ENCODE measurements around the gene FOXP4.

- TF ChIP-seq POLR2AphosphoS5 (IDR thresholded peaks at IDR 0.05; ENCODE audit: low read depth, low read length) (no peak), POLR2A (IDR thresholded peaks at IDR 0.05; ENCODE audit: low read depth, low read length) (no peak)
These were observed 95.3 kb downstream of the FOXP4 start for GRCh38 chr6:41641352-41641925.
